MM.1S (cell line): ENCODE measurements around the gene CAPN10.

ENCODE experiments used
- DNase-seq: peaks from one replicate; pipeline ENCODE4 v3.0.0-alpha.2; 2015
- H2AFZ ChIP-seq: fragments of 300-600 bp; sonication (generic); 2 replicates; pipeline ENCODE4 v1.6.0; 2016; ENCODE audit warnings: antibody characterized with exemption, low read length
- H3F3A ChIP-seq: fragments of 300-600 bp; sonication (generic); 2 replicates; pipeline ENCODE4 v1.6.1; 2016; ENCODE audit warnings: mild to moderate bottlenecking, antibody characterized with exemption, low read length, moderate library complexity, mixed read lengths; ENCODE audit not compliant: insufficient read depth
- H3K27ac ChIP-seq: fragments of 300-600 bp; sonication (generic); 2 replicates; pipeline ENCODE4 v1.5.1; 2016; ENCODE audit warnings: mild to moderate bottlenecking, low read length
- H3K27me3 ChIP-seq: fragments of 300-600 bp; sonication (generic); replicated peaks from 2 replicates; pipeline ENCODE4 v1.6.0; 2016; ENCODE audit warnings: low read length; ENCODE audit not compliant: insufficient read depth
- H3K36me3 ChIP-seq: fragments of 300-600 bp; sonication (generic); replicated peaks from 2 replicates; pipeline ENCODE4 v1.6.1; 2016; ENCODE audit warnings: mild to moderate bottlenecking, low read length, mixed read lengths; ENCODE audit not compliant: insufficient read depth
- H3K4me1 ChIP-seq: fragments of 300-600 bp; sonication (generic); 2 replicates; pipeline ENCODE4 v1.6.1; 2016; ENCODE audit warnings: low read length, mixed read lengths
- H3K4me2 ChIP-seq: fragments of 300-600 bp; sonication (generic); 2 replicates; pipeline ENCODE4 v1.6.0; 2016; ENCODE audit warnings: low read depth, low read length
- H3K4me3 ChIP-seq: fragments of 300-600 bp; sonication (generic); 2 replicates; pipeline ENCODE4 v1.5.1; 2016; ENCODE audit warnings: low read length, mixed read lengths
- H3K79me2 ChIP-seq: fragments of 300-600 bp; sonication (generic); 2 replicates; pipeline ENCODE4 v1.6.1; 2016; ENCODE audit warnings: mixed run types, low read length, mixed read lengths
- H3K9ac ChIP-seq: fragments of 300-600 bp; sonication (generic); 2 replicates; pipeline ENCODE4 v1.6.1; 2016; ENCODE audit warnings: low read length, mixed read lengths
- H3K9me2 ChIP-seq: fragments of 300-600 bp; sonication (generic); replicated peaks from 2 replicates; pipeline ENCODE4 v1.6.1; 2016; ENCODE audit warnings: mild to moderate bottlenecking, low read length, mixed read lengths; ENCODE audit not compliant: insufficient read depth
- H3K9me3 ChIP-seq: fragments of 300-600 bp; sonication (generic); replicated peaks from 2 replicates; pipeline ENCODE4 v1.6.1; 2016; ENCODE audit warnings: mild to moderate bottlenecking, low read length, mixed read lengths; ENCODE audit not compliant: insufficient read depth
- H4K20me1 ChIP-seq: fragments of 300-600 bp; sonication (generic); 2 replicates; pipeline ENCODE4 v1.6.1; 2016; ENCODE audit warnings: mild to moderate bottlenecking, low read length, moderate library complexity, mixed read lengths; ENCODE audit not compliant: insufficient read depth
- EZH2 ChIP-seq: fragments of 300-600 bp; sonication (generic); optimal IDR thresholded peaks from 2 replicates; pipeline ENCODE3; 2017; ENCODE audit warnings: low read depth, mild to moderate bottlenecking, antibody characterized with exemption, low read length, mixed read lengths
- EZH2phosphoT487 ChIP-seq: fragments of 300-600 bp; sonication (generic); IDR thresholded peaks from 2 replicates; pipeline ENCODE4 v1.6.1; 2018; ENCODE audit warnings: antibody characterized with exemption, low read length
- TF ChIP-seq, protein P1 (sequence below): fragments of 300-600 bp; sonication (generic); IDR thresholded peaks from 2 replicates; pipeline ENCODE4 v1.5.1; 2016; ENCODE audit warnings: antibody characterized with exemption, low read length, mixed read lengths

Gene CAPN10

GRCh38 chr2:240614391-240614790 is 27.9 kb downstream of the CAPN10 start:
- TF ChIP-seq EZH2phosphoT487 = no peak
- TF ChIP-seq EZH2 = no peak
- TF ChIP-seq, protein P1, sequence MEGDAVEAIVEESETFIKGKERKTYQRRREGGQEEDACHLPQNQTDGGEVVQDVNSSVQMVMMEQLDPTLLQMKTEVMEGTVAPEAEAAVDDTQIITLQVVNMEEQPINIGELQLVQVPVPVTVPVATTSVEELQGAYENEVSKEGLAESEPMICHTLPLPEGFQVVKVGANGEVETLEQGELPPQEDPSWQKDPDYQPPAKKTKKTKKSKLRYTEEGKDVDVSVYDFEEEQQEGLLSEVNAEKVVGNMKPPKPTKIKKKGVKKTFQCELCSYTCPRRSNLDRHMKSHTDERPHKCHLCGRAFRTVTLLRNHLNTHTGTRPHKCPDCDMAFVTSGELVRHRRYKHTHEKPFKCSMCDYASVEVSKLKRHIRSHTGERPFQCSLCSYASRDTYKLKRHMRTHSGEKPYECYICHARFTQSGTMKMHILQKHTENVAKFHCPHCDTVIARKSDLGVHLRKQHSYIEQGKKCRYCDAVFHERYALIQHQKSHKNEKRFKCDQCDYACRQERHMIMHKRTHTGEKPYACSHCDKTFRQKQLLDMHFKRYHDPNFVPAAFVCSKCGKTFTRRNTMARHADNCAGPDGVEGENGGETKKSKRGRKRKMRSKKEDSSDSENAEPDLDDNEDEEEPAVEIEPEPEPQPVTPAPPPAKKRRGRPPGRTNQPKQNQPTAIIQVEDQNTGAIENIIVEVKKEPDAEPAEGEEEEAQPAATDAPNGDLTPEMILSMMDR = no peak
- H2AFZ ChIP-seq = no peak overlapping the region
- no peak overlapping the region for H3K27ac ChIP-seq
- H4K20me1 ChIP-seq = no peaks in the 10 kb centered on the region
- H3F3A ChIP-seq = no peaks in the 10 kb centered on the region
- no peak for DNase-seq
- H3K4me1 ChIP-seq = no peaks in the 10 kb centered on the region
- H3K4me2 ChIP-seq = no peak overlapping the region
- H3K9me2 ChIP-seq = no peaks in the 10 kb centered on the region
- no peak overlapping the region for H3K4me3 ChIP-seq
- no peak overlapping the region for H3K9ac ChIP-seq
- no peaks in the 10 kb centered on the region for H3K79me2 ChIP-seq
- H3K27me3 ChIP-seq = no peaks in the 10 kb centered on the region; the same call in 1 of the 2 replicates
- H3K36me3 ChIP-seq = no peaks in the 10 kb centered on the region
- H3K9me3 ChIP-seq = no peaks in the 10 kb centered on the region

GRCh38 chr2:240615396-240615795 is 28.9 kb downstream of the CAPN10 start:
- H3K27me3 ChIP-seq = no peaks in the 10 kb centered on the region; the same call in 1 of the 2 replicates
- H3K9me2 ChIP-seq = no peaks in the 10 kb centered on the region
- H4K20me1 ChIP-seq = no peaks in the 10 kb centered on the region
- DNase-seq = no peak
- H3K79me2 ChIP-seq = no peaks in the 10 kb centered on the region
- no peak overlapping the region for H3K4me3 ChIP-seq
- no peak overlapping the region for H3K27ac ChIP-seq
- no peak for TF ChIP-seq EZH2phosphoT487
- TF ChIP-seq EZH2 = no peak
- TF ChIP-seq, protein P1 = no peak
- H3K4me1 ChIP-seq = no peaks in the 10 kb centered on the region
- no peaks in the 10 kb centered on the region for H3K9me3 ChIP-seq
- no peaks in the 10 kb centered on the region for H3F3A ChIP-seq
- H3K4me2 ChIP-seq = no peak overlapping the region
- no peaks in the 10 kb centered on the region for H3K36me3 ChIP-seq
- H3K9ac ChIP-seq = no peak overlapping the region
- no peak overlapping the region for H2AFZ ChIP-seq

GRCh38 chr2:240615820-240616547 is 29.4 kb downstream of the CAPN10 start:
- Histone ChIP-seq H3F3A (no peaks in the 10 kb centered on the region), H2AFZ (no peak overlapping the region), H3K4me1 (0 out of 2 replicates have a peak, but pooled peaks cover 4% of the 10 kb centered on the region), H3K79me2 (no peaks in the 10 kb centered on the region), H3K9ac (no peak overlapping the region), H3K4me3 (no peak overlapping the region), H3K9me2 (no peaks in the 10 kb centered on the region), H3K27me3 (no peaks in the 10 kb centered on the region; the same call in 1 of the 2 replicates), H3K36me3 (no peaks in the 10 kb centered on the region), H3K9me3 (no peaks in the 10 kb centered on the region), H3K27ac (no peak overlapping the region), H4K20me1 (no peaks in the 10 kb centered on the region), H3K4me2 (no peak overlapping the region)
- TF ChIP-seq, protein P1 = no peak
- TF ChIP-seq EZH2 = no peak
- TF ChIP-seq EZH2phosphoT487 = no peak
- no peak for DNase-seq
